Measurements from ENCODE around the gene LRRC47.
"Not testable (repeated sequence)": the region's sequence is repeated elsewhere in the genome, so short reads cannot be mapped to it uniquely, and the experiment has no call there.

The LRRC47 gene

DNA sequence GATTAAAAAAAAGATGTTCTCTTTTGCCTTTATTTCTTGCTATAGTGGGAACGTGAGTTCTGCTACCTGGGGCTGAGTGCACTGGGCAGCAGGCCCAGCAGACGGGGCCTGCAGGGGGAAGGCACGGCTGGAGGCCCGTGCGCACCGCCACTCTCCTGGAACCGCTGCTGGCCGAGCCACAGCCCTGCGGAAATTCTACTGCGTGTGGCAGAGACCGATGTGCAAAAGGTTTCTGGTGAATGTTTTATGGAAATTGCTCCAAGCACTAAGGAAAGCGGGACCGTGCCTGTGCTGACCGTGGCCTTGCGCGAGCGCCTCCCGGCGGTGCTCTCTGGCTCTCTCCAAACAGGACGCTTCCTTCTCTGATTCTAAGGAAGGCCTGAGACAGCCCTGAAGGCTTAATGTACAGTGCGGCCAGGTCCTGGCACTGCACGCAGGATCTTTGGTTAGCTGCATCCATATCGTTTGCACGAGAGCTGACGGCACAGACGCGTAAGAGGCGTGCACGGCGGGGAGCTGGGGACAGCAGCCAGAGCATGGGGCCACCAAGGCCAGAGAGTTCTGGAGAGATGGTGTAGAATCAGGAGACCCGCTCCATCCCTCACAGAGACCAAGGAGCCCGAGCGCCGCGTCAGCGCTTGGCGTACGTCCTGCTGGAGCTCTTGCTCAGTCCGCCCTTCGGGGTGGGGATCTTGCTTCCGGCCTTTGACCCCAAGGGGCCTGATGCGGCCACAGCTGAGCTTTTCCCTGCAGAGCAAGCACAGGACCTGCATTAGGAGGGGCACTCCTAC, 18.7 kb upstream of the LRRC47 start:
- no peaks in the 10 kb centered on the region for H3K9me2 ChIP-seq (replicated peaks; ENCODE audit: control insufficient read depth, low read length)
- TF ChIP-seq EZH2phosphoT487 (IDR thresholded peaks at IDR 0.05; ENCODE audit: borderline replicate concordance, low read length) (no peak), CTCF (IDR thresholded peaks at IDR 0.05; ENCODE audit: low read depth, low read length, poor library complexity, severe bottlenecking) (no peak)
- no peaks in the 10 kb centered on the region for H4K20me1 ChIP-seq (ENCODE audit: control insufficient read depth, insufficient read depth, low read depth, low read length)
- H3K9me3 ChIP-seq (ENCODE audit: control insufficient read depth, insufficient read depth, low read length), result no peaks in the 10 kb centered on the region
- no peaks in the 10 kb centered on the region for H3K79me2 ChIP-seq (ENCODE audit: control insufficient read depth, low read length)
- H3F3A ChIP-seq (ENCODE audit: control insufficient read depth, insufficient read depth), result peaks cover 7% of the 10 kb centered on the region; the same call in 1 of the 2 replicates
- H3K4me3 ChIP-seq (ENCODE audit: low read length), result no peak overlapping the region
- no peak overlapping the region for H3K4me2 ChIP-seq (ENCODE audit: low read length)
- H3K36me3 ChIP-seq (ENCODE audit: control insufficient read depth, low read length), result peaks cover 11% of the 10 kb centered on the region
- H3K27me3 ChIP-seq (ENCODE audit: control insufficient read depth, low read length), result no peaks in the 10 kb centered on the region
- no peak overlapping the region for H3K27ac ChIP-seq (ENCODE audit: low read depth, low read length)
- H3K4me1 ChIP-seq (ENCODE audit: control insufficient read depth, low read length), result no peaks in the 10 kb centered on the region

DNA sequence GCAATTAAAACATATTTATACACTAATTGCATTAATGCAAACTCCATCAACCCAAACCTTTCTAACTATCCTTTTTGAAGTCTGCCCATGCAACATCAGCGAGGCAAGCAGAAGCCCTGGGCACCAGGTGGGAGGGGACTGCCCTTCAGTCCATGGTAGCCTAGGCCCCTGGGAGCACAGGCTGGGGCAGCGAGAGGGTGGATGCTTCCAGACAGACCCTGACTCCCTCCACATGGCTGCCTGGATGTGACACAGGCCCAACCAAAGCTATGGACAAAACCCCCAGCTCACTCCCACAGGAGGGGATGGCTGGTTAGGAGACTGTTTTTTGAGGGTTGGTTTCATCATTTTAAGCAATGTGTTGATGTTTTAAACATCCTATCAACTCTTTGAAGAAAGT, 17.8 kb upstream of the LRRC47 start:
- H3K27me3 ChIP-seq (ENCODE audit: control insufficient read depth, low read length), result no peaks in the 10 kb centered on the region
- no peak for TF ChIP-seq EZH2phosphoT487 (IDR thresholded peaks at IDR 0.05; ENCODE audit: borderline replicate concordance, low read length)
- no peak for TF ChIP-seq CTCF (IDR thresholded peaks at IDR 0.05; ENCODE audit: low read depth, low read length, poor library complexity, severe bottlenecking)

DNA sequence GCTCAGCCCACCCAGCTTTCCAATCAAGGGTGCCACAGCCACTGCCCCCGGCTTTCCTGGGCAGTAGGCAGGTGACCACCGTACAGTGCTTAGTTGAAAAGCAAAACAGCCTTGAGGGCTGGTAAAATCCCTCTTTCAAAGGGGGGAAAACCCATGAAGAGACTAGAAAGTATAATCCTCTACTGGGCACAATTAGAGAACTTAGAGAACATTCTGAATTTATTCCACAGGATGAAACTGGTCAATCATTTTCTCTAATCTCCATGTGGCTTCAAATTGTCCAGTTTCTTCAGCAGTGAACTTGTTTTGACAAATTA, 15.3 kb upstream of the LRRC47 start:
- no peaks in the 10 kb centered on the region for H3K27me3 ChIP-seq (ENCODE audit: control insufficient read depth, low read length)
- no peaks in the 10 kb centered on the region for H4K20me1 ChIP-seq (ENCODE audit: control insufficient read depth, insufficient read depth, low read depth, low read length)
- peaks cover 11% of the 10 kb centered on the region for H3K36me3 ChIP-seq (ENCODE audit: control insufficient read depth, low read length)
- H3K4me3 ChIP-seq (ENCODE audit: low read length), result no peak overlapping the region
- TF ChIP-seq EZH2phosphoT487 (IDR thresholded peaks at IDR 0.05; ENCODE audit: borderline replicate concordance, low read length) (no peak), CTCF (IDR thresholded peaks at IDR 0.05; ENCODE audit: low read depth, low read length, poor library complexity, severe bottlenecking) (no peak)
- no peaks in the 10 kb centered on the region for H3K79me2 ChIP-seq (ENCODE audit: control insufficient read depth, low read length)
- no peaks in the 10 kb centered on the region for H3K9me2 ChIP-seq (replicated peaks; ENCODE audit: control insufficient read depth, low read length)
- H3K27ac ChIP-seq (ENCODE audit: low read depth, low read length), result no peak overlapping the region
- no peaks in the 10 kb centered on the region for H3K9me3 ChIP-seq (ENCODE audit: control insufficient read depth, insufficient read depth, low read length)
- peaks cover 7% of the 10 kb centered on the region; the same call in 1 of the 2 replicates for H3F3A ChIP-seq (ENCODE audit: control insufficient read depth, insufficient read depth)
- H3K4me2 ChIP-seq (ENCODE audit: low read length), result no peak overlapping the region
- no peaks in the 10 kb centered on the region for H3K4me1 ChIP-seq (ENCODE audit: control insufficient read depth, low read length)

More for the DNA sequence above, 17.8 kb upstream of the LRRC47 start:
- no peaks in the 10 kb centered on the region for H4K20me1 ChIP-seq (ENCODE audit: control insufficient read depth, insufficient read depth, low read depth, low read length)
- no peak overlapping the region for H3K4me2 ChIP-seq (ENCODE audit: low read length)
- H3K4me1 ChIP-seq (ENCODE audit: control insufficient read depth, low read length), result no peaks in the 10 kb centered on the region
- H3K36me3 ChIP-seq (ENCODE audit: control insufficient read depth, low read length), result peaks cover 11% of the 10 kb centered on the region
- no peaks in the 10 kb centered on the region for H3K79me2 ChIP-seq (ENCODE audit: control insufficient read depth, low read length)
- H3K9me2 ChIP-seq (replicated peaks; ENCODE audit: control insufficient read depth, low read length), result no peaks in the 10 kb centered on the region
- H3K27ac ChIP-seq (ENCODE audit: low read depth, low read length), result no peak overlapping the region
- no peak overlapping the region for H3K4me3 ChIP-seq (ENCODE audit: low read length)
- H3F3A ChIP-seq (ENCODE audit: control insufficient read depth, insufficient read depth), result peaks cover 7% of the 10 kb centered on the region; the same call in 1 of the 2 replicates
- H3K9me3 ChIP-seq (ENCODE audit: control insufficient read depth, insufficient read depth, low read length), result no peaks in the 10 kb centered on the region

- peaks cover 11% of the 10 kb centered on the region for H3K36me3 ChIP-seq (ENCODE audit: control insufficient read depth, low read length)
- not testable (repeated sequence) for H3K4me3 ChIP-seq (ENCODE audit: low read length)
Measured at GRCh38 chr1:3810149-3810761, 14.0 kb upstream of the LRRC47 start.

More at GRCh38 chr1:3810149-3810761, 14.0 kb upstream of the LRRC47 start:
- H3K79me2 ChIP-seq (ENCODE audit: control insufficient read depth, low read length); H3K27ac ChIP-seq (ENCODE audit: low read depth, low read length); H4K20me1 ChIP-seq (ENCODE audit: control insufficient read depth, insufficient read depth, low read depth, low read length); H3K9me2 ChIP-seq (replicated peaks; ENCODE audit: control insufficient read depth, low read length); H3F3A ChIP-seq (ENCODE audit: control insufficient read depth, insufficient read depth); H3K27me3 ChIP-seq (ENCODE audit: control insufficient read depth, low read length); H3K4me1 ChIP-seq (ENCODE audit: control insufficient read depth, low read length); H3K4me2 ChIP-seq (ENCODE audit: low read length); H3K9me3 ChIP-seq (ENCODE audit: control insufficient read depth, insufficient read depth, low read length): not testable (repeated sequence)

All from DOHH2 (cell line).